SK-MEL-5 (cell line): ENCODE data around the gene PEMT. TPM values are rescaled to one million over a fixed set of nuclear protein-coding genes. Genes with fewer than 3 reads are reported as not detected.

Experiments used
- DNase-seq: peaks from one replicate; pipeline ENCODE4 v3.0.0-alpha.2; 2016; ENCODE audit warnings: low read depth, low spot score
- in situ Hi-C: cut with HindIII; loops from 2 replicates; pipeline ENCODE4 v1.10.0; 2016; ENCODE audit warnings: low sequenced_read_pairs, high pct_unique_total_duplicates, low pct_unique_long_range_greater_than_20kb
- total RNA-seq: library from RNA; depleted of rRNA; stranded (reverse); fragments of >200 nt; shearing (Covaris generic); gene quantifications from 2 replicates; pipeline ENCODE4 v1.2.3, GENCODE V29; 2014

The PEMT gene
- total RNA-seq, 1 experiment from 2014 or later = 100 TPM

GRCh38 chr17:17515934-17516930, 75.3 kb downstream of the PEMT start:
- DNase-seq = no peak
- in situ Hi-C loops = no loop called here

- DNase-seq = no peak
- in situ Hi-C loops = no loop called here
These were observed 76.2 kb downstream of the PEMT start for GRCh38 chr17:17514993-17515933.

- in situ Hi-C loops = no loop called here
- DNase-seq = no peak
These were observed 77.0 kb downstream of the PEMT start for GRCh38 chr17:17514361-17514992.

- in situ Hi-C loops = no loop called here
- DNase-seq = no peak
These were observed 77.9 kb downstream of the PEMT start for GRCh38 chr17:17513626-17514025.

- in situ Hi-C loops = no loop called here
- no peak for DNase-seq
These were observed 78.6 kb downstream of the PEMT start for GRCh38 chr17:17512866-17513265.

- DNase-seq = no peak
- in situ Hi-C loops = no loop called here
These were observed 79.3 kb downstream of the PEMT start for GRCh38 chr17:17511881-17512858.

GRCh38 chr17:17511293-17511741, 80.2 kb downstream of the PEMT start:
- DNase-seq = no peak
- in situ Hi-C loops = no loop called here

GRCh38 chr17:17510456-17511292, 80.8 kb downstream of the PEMT start:
- DNase-seq = no peak
- in situ Hi-C loops = no loop called here

- in situ Hi-C loops = no loop called here
- no peak for DNase-seq
These were observed 81.7 kb downstream of the PEMT start for GRCh38 chr17:17509601-17510425.

GRCh38 chr17:17508646-17509591, 82.6 kb downstream of the PEMT start:
- in situ Hi-C loops = no loop called here
- no peak for DNase-seq

- in situ Hi-C loops = no loop called here
- DNase-seq = no peak
These were observed 83.4 kb downstream of the PEMT start for GRCh38 chr17:17508019-17508535.

- in situ Hi-C loops = no loop called here
- DNase-seq = no peak
These were observed 84.0 kb downstream of the PEMT start for GRCh38 chr17:17507465-17508011.

GRCh38 chr17:17506893-17507464, 84.5 kb downstream of the PEMT start:
- no peak for DNase-seq
- in situ Hi-C loops = no loop called here
